ENCODE results near the gene TANGO2.

The TANGO2 gene

DNA sequence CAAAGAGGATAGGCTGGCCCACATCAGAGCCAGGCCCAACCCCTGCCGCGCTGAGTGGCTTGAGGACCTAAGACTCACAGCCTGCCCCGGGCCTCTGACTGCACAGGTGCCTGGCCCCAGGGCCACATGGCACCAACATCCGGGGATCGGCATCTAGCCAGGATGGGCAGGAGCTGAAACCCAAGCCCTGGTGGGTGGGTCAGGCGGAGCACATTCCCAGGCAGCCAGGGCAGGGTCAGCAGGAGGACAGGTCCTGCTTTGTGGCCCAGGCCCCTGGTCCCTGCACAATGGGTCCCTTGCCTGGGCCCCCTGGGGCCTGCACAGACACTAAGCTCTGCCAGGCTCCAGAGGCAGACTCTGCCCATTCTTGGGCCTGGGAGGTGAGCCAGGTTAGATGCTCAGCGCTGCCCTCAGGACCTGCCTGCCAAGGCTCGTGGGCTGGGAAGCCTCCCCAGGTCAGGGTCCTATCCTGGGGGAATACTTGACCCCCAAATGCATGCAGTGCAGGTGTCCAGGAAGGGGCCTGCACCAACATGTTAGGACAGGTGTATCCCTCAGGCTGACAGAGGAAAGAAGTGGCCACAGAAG is 37.8 kb upstream of the TANGO2 start:
- Histone ChIP-seq H3K9ac (ENCODE audit: low read length) (no peak overlapping the region), H3K4me2 (ENCODE audit: low read length) (no peak overlapping the region), H2BK120ac (ENCODE audit: low read depth, low read length) (no peak overlapping the region), H2AK5ac (ENCODE audit: low read length) (no peak overlapping the region), H3K27ac (ENCODE audit: low read depth, low read length) (no peak overlapping the region), H3K4me3 (ENCODE audit: low read length) (no peak overlapping the region), H3K79me1 (ENCODE audit: low read length) (peaks cover 7% of the 10 kb centered on the region), H4K5ac (ENCODE audit: low read length) (no peak overlapping the region), H3K23ac (ENCODE audit: low read length) (no peak overlapping the region), H3K4ac (ENCODE audit: low read depth, low read length) (no peak overlapping the region), H3K56ac (ENCODE audit: low read length) (no peak overlapping the region), H3K18ac (ENCODE audit: low read length) (no peak overlapping the region), H3K4me1 (ENCODE audit: control insufficient read depth, low read depth, low read length) (peaks cover 5% of the 10 kb centered on the region), H2BK15ac (replicated peaks; ENCODE audit: low read depth) (no peak overlapping the region), H2BK5ac (ENCODE audit: low read length) (no peak overlapping the region), H3K36me3 (ENCODE audit: control insufficient read depth, insufficient read depth, low read length) (peaks cover 4% of the 10 kb centered on the region), H3K27me3 (ENCODE audit: insufficient read depth, low read length, poor library complexity) (no peaks in the 10 kb centered on the region), H3K79me2 (ENCODE audit: control insufficient read depth, insufficient read depth, low read length) (no peaks in the 10 kb centered on the region), H4K8ac (ENCODE audit: low read depth, low read length) (no peak overlapping the region)
- no CpG with 5 or more reads among the region's 8 CpGs for WGBS (ENCODE audit: extremely low coverage, insufficient coverage, low lambda C conversion rate)
- no peak for DNase-seq

- H4K5ac ChIP-seq (ENCODE audit: low read length) = no peak overlapping the region
- no peak overlapping the region for H3K23ac ChIP-seq (ENCODE audit: low read length)
- no peak overlapping the region for H2AK5ac ChIP-seq (ENCODE audit: low read length)
- no peak overlapping the region for H2BK15ac ChIP-seq (replicated peaks; ENCODE audit: low read depth)
- no peak overlapping the region for H3K4me3 ChIP-seq (ENCODE audit: low read length)
- DNase-seq = no peak
- H3K4me1 ChIP-seq (ENCODE audit: control insufficient read depth, low read depth, low read length) = peaks cover 5% of the 10 kb centered on the region
- H2BK120ac ChIP-seq (ENCODE audit: low read depth, low read length) = no peak overlapping the region
- no peak overlapping the region for H3K4ac ChIP-seq (ENCODE audit: low read depth, low read length)
- H3K36me3 ChIP-seq (ENCODE audit: control insufficient read depth, insufficient read depth, low read length) = peaks cover 3% of the 10 kb centered on the region
- no peak overlapping the region for H3K4me2 ChIP-seq (ENCODE audit: low read length)
- H3K79me2 ChIP-seq (ENCODE audit: control insufficient read depth, insufficient read depth, low read length) = no peaks in the 10 kb centered on the region
- no peak overlapping the region for H2BK5ac ChIP-seq (ENCODE audit: low read length)
- no peak overlapping the region for H3K9ac ChIP-seq (ENCODE audit: low read length)
- no peak overlapping the region for H3K27ac ChIP-seq (ENCODE audit: low read depth, low read length)
- no CpG with 5 or more reads among the region's 5 CpGs for WGBS (ENCODE audit: extremely low coverage, insufficient coverage, low lambda C conversion rate)
- peaks cover 7% of the 10 kb centered on the region for H3K79me1 ChIP-seq (ENCODE audit: low read length)
- no peaks in the 10 kb centered on the region for H3K27me3 ChIP-seq (ENCODE audit: insufficient read depth, low read length, poor library complexity)
- H4K8ac ChIP-seq (ENCODE audit: low read depth, low read length) = no peak overlapping the region
- H3K18ac ChIP-seq (ENCODE audit: low read length) = no peak overlapping the region
- H3K56ac ChIP-seq (ENCODE audit: low read length) = no peak overlapping the region
Measured at GRCh38 chr22:19983741-19984140, 37.2 kb upstream of the TANGO2 start.

GRCh38 chr22:19984201-19984753 is 36.6 kb upstream of the TANGO2 start:
- Histone ChIP-seq H2BK120ac (ENCODE audit: low read depth, low read length) (no peak overlapping the region), H4K5ac (ENCODE audit: low read length) (no peak overlapping the region), H3K27ac (ENCODE audit: low read depth, low read length) (no peak overlapping the region), H3K4me1 (ENCODE audit: control insufficient read depth, low read depth, low read length) (peaks cover 5% of the 10 kb centered on the region), H3K23ac (ENCODE audit: low read length) (no peak overlapping the region), H3K4me3 (ENCODE audit: low read length) (no peak overlapping the region), H3K4ac (ENCODE audit: low read depth, low read length) (no peak overlapping the region), H2BK5ac (ENCODE audit: low read length) (no peak overlapping the region), H2BK15ac (replicated peaks; ENCODE audit: low read depth) (no peak overlapping the region), H3K79me2 (ENCODE audit: control insufficient read depth, insufficient read depth, low read length) (no peaks in the 10 kb centered on the region), H3K27me3 (ENCODE audit: insufficient read depth, low read length, poor library complexity) (no peaks in the 10 kb centered on the region), H3K18ac (ENCODE audit: low read length) (no peak overlapping the region), H3K56ac (ENCODE audit: low read length) (peak overlapping the region; percentile 5), H3K4me2 (ENCODE audit: low read length) (no peak overlapping the region), H4K8ac (ENCODE audit: low read depth, low read length) (no peak overlapping the region), H3K9ac (ENCODE audit: low read length) (no peak overlapping the region), H2AK5ac (ENCODE audit: low read length) (no peak overlapping the region), H3K79me1 (ENCODE audit: low read length) (peaks cover 7% of the 10 kb centered on the region), H3K36me3 (ENCODE audit: control insufficient read depth, insufficient read depth, low read length) (peaks cover 1% of the 10 kb centered on the region)
- peak; percentile 79 for DNase-seq
- no CpG with 5 or more reads among the region's 19 CpGs for WGBS (ENCODE audit: extremely low coverage, insufficient coverage, low lambda C conversion rate)

DNA sequence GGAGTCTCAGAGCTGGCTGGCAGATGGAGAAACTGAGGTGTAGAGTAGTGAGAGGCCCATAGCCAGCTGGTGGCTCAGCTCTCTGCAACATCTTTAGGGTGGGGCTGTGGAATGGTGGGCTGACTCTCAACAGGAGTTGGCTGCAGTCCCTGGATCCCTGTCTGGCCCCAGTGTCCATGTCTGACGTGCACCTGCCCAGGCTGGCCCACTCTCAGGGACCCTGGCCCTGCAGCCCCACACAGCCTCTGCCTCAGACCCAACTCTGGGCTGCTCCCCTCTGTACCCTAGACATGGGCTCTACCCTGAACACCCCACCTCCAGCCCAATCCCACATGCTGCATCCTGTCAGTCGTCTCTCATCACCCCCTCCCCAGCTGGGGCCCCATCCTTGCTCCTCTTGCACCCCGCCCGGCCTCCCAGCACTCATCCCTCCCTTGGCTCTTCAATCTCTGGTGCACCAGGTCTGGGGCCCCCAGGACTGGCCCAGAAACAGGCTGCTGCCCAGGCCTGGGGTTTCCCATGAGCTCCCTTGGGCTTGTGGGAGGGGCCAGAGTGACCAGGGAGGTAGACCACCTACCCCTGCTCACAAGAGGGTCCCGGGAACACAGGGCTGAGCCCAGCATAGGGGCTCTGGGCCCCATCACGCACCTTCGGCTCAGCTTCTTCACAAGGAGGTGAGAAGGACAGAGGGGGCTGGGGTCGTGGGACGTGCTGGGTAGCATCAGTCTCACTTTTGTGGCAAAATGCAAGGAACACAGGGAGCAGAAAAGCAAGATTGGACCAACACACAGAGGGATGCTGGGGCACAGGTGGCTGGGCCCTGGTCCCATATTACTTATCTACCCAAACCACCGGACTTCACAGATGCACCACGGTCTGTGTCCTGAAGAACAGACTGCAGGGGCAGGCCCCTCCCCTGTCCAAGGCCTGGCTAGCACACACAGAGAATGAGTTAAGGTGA is 35.8 kb upstream of the TANGO2 start:
- Histone ChIP-seq H4K5ac (ENCODE audit: low read length) (no peak overlapping the region), H3K4ac (ENCODE audit: low read depth, low read length) (no peak overlapping the region), H4K8ac (ENCODE audit: low read depth, low read length) (no peak overlapping the region), H3K18ac (ENCODE audit: low read length) (no peak overlapping the region), H2AK5ac (ENCODE audit: low read length) (no peak overlapping the region), H3K9ac (ENCODE audit: low read length) (no peak overlapping the region), H3K79me2 (ENCODE audit: control insufficient read depth, insufficient read depth, low read length) (no peaks in the 10 kb centered on the region), H2BK120ac (ENCODE audit: low read depth, low read length) (no peak overlapping the region), H3K27ac (ENCODE audit: low read depth, low read length) (no peak overlapping the region), H3K4me3 (ENCODE audit: low read length) (no peak overlapping the region), H2BK5ac (ENCODE audit: low read length) (no peak overlapping the region), H3K4me1 (ENCODE audit: control insufficient read depth, low read depth, low read length) (peaks cover 5% of the 10 kb centered on the region), H3K36me3 (ENCODE audit: control insufficient read depth, insufficient read depth, low read length) (no peaks in the 10 kb centered on the region), H2BK15ac (replicated peaks; ENCODE audit: low read depth) (no peak overlapping the region), H3K27me3 (ENCODE audit: insufficient read depth, low read length, poor library complexity) (no peaks in the 10 kb centered on the region), H3K4me2 (ENCODE audit: low read length) (no peak overlapping the region), H3K56ac (ENCODE audit: low read length) (peak overlapping the region; percentile 7), H3K79me1 (ENCODE audit: low read length) (peaks cover 7% of the 10 kb centered on the region), H3K23ac (ENCODE audit: low read length) (no peak overlapping the region)
- WGBS (ENCODE audit: extremely low coverage, insufficient coverage, low lambda C conversion rate) = no CpG with 5 or more reads among the region's 11 CpGs
- no peak for DNase-seq

GRCh38 chr22:19986011-19986409 is 34.9 kb upstream of the TANGO2 start:
- Histone ChIP-seq H3K4me3 (ENCODE audit: low read length) (no peak overlapping the region), H3K79me1 (ENCODE audit: low read length) (peaks cover 7% of the 10 kb centered on the region), H3K4ac (ENCODE audit: low read depth, low read length) (no peak overlapping the region), H4K8ac (ENCODE audit: low read depth, low read length) (no peak overlapping the region), H3K9ac (ENCODE audit: low read length) (peak overlapping the region; percentile 82), H3K36me3 (ENCODE audit: control insufficient read depth, insufficient read depth, low read length) (no peaks in the 10 kb centered on the region), H3K79me2 (ENCODE audit: control insufficient read depth, insufficient read depth, low read length) (no peaks in the 10 kb centered on the region), H2BK15ac (replicated peaks; ENCODE audit: low read depth) (no peak overlapping the region), H3K27ac (ENCODE audit: low read depth, low read length) (no peak overlapping the region), H2AK5ac (ENCODE audit: low read length) (no peak overlapping the region), H2BK120ac (ENCODE audit: low read depth, low read length) (no peak overlapping the region), H3K27me3 (ENCODE audit: insufficient read depth, low read length, poor library complexity) (no peaks in the 10 kb centered on the region), H2BK5ac (ENCODE audit: low read length) (no peak overlapping the region), H3K56ac (ENCODE audit: low read length) (peak overlapping the region; percentile 73), H3K4me2 (ENCODE audit: low read length) (peak overlapping the region; percentile 79), H3K18ac (ENCODE audit: low read length) (no peak overlapping the region), H4K5ac (ENCODE audit: low read length) (no peak overlapping the region), H3K4me1 (ENCODE audit: control insufficient read depth, low read depth, low read length) (peaks cover 5% of the 10 kb centered on the region), H3K23ac (ENCODE audit: low read length) (no peak overlapping the region)
- no peak for DNase-seq
- WGBS (ENCODE audit: extremely low coverage, insufficient coverage, low lambda C conversion rate) = no CpG with 5 or more reads among the region's 2 CpGs
